ENCODE results near the gene GOT1.

The GOT1 gene

GRCh38 chr10:99394761-99395386 is 35.5 kb downstream of the GOT1 start:
- ChIA-PET POLR2A (no interaction called here), CTCF (interaction anchor here (0.6 to 1.0 kb wide), 4 partner anchors 36 to 218 kb away, joined by 3 to 4 read pairs (median 3); partner anchors contain the start of gene GOT1)
- Histone ChIP-seq H3K27ac (ENCODE audit: extremely low read depth, low read depth, low read length) (no peak overlapping the region), H3K9me3 (ENCODE audit: control insufficient read depth, insufficient read depth, low read depth, low read length) (no peaks in the 10 kb centered on the region), H3K4me1 (ENCODE audit: control insufficient read depth, insufficient read depth, low read length) (peaks cover 19% of the 10 kb centered on the region), H3K36me3 (ENCODE audit: control insufficient read depth in 2 of 2, insufficient read depth in 1 of 2, low read length in 2 of 2) (peaks cover 29 to 45% of the 10 kb centered on the region in 2 experiments), H3K4me3 (ENCODE audit: low read depth, low read length) (no peak overlapping the region)
- TF ChIP-seq ZFP41 (tag by site-specific recombination; IDR thresholded peaks at IDR 0.05; ENCODE audit: borderline replicate concordance), result no peak
- TF ChIP-seq ZNF366 (tag by site-specific recombination; conservative IDR thresholded peaks at IDR 0.05), result peak; percentile 38; the same call in 1 of the 2 replicates

GRCh38 chr10:99394256-99394655 is 36.2 kb downstream of the GOT1 start:
- no peak overlapping the region for H3K4me3 ChIP-seq (ENCODE audit: low read depth, low read length)
- no peak overlapping the region for H3K27ac ChIP-seq (ENCODE audit: extremely low read depth, low read depth, low read length)
- H3K4me1 ChIP-seq (ENCODE audit: control insufficient read depth, insufficient read depth, low read length), result peaks cover 19% of the 10 kb centered on the region
- TF ChIP-seq ZBTB21 (tag by site-specific recombination; IDR thresholded peaks at IDR 0.05) (no peak), ZBTB8A (tag by site-specific recombination; IDR thresholded peaks at IDR 0.05) (no peak), ZNF510 (tag by site-specific recombination; IDR thresholded peaks at IDR 0.05; ENCODE audit: insufficient replicate concordance) (peak; percentile 17)
- POLR2A ChIA-PET, result interaction anchor here (0.8 kb wide), 1 partner anchor 36 kb away, joined by 5 read pairs; the partner anchor contains the start of gene GOT1
- peaks cover 25 to 38% of the 10 kb centered on the region in 2 experiments for H3K36me3 ChIP-seq (ENCODE audit: control insufficient read depth in 2 of 2, insufficient read depth in 1 of 2, low read length in 2 of 2)
- H3K9me3 ChIP-seq (ENCODE audit: control insufficient read depth, insufficient read depth, low read depth, low read length), result no peaks in the 10 kb centered on the region
- CTCF ChIA-PET, result interaction anchor here (0.6 to 4.3 kb wide), 6 partner anchors 12 to 219 kb away, joined by 3 to 34 read pairs (median 4); partner anchors contain the start of gene GOT1

GRCh38 chr10:99393683-99394082 is 36.7 kb downstream of the GOT1 start:
- ChIA-PET CTCF (interaction anchor here (0.9 to 4.3 kb wide), 4 partner anchors 11 to 219 kb away, joined by 3 to 34 read pairs (median 12); no protein-coding TSS in a partner anchor), POLR2A (interaction anchor here (0.8 kb wide), 1 partner anchor 37 kb away, joined by 5 read pairs; the partner anchor contains the start of gene GOT1)
- H3K4me3 ChIP-seq (ENCODE audit: low read depth, low read length), result no peak overlapping the region
- peaks cover 24 to 33% of the 10 kb centered on the region in 2 experiments for H3K36me3 ChIP-seq (ENCODE audit: control insufficient read depth in 2 of 2, insufficient read depth in 1 of 2, low read length in 2 of 2)
- no peak overlapping the region for H3K27ac ChIP-seq (ENCODE audit: extremely low read depth, low read depth, low read length)
- peaks cover 19% of the 10 kb centered on the region for H3K4me1 ChIP-seq (ENCODE audit: control insufficient read depth, insufficient read depth, low read length)
- no peak for TF ChIP-seq ZEB2 (tag by site-specific recombination; IDR thresholded peaks at IDR 0.05)
- no peak for TF ChIP-seq ZNF621 (tag by site-specific recombination; IDR thresholded peaks at IDR 0.05)
- TF ChIP-seq PRDM1 (tag by site-specific recombination; IDR thresholded peaks at IDR 0.05), result no peak
- TF ChIP-seq SCRT1 (tag by site-specific recombination; IDR thresholded peaks at IDR 0.05; ENCODE audit: borderline replicate concordance), result no peak
- TF ChIP-seq GLI2 (tag by site-specific recombination; IDR thresholded peaks at IDR 0.05; ENCODE audit: borderline replicate concordance, low read depth), result no peak
- TF ChIP-seq KLF16 (tag by site-specific recombination; IDR thresholded peaks at IDR 0.05), result no peak
- no peak for TF ChIP-seq TCF7L2 (IDR thresholded peaks at IDR 0.05; ENCODE audit: borderline replicate concordance, low read depth, low read length)
- no peak for TF ChIP-seq OSR2 (tag by site-specific recombination; IDR thresholded peaks at IDR 0.05)
- no peak for TF ChIP-seq ZNF26 (tag by site-specific recombination; IDR thresholded peaks at IDR 0.05)
- no peak for TF ChIP-seq ZNF274 (IDR thresholded peaks at IDR 0.05; ENCODE audit: low read length)
- TF ChIP-seq ZNF274 (tag by site-specific recombination; IDR thresholded peaks at IDR 0.05; ENCODE audit: borderline replicate concordance), result no peak
- TF ChIP-seq ZBTB11 (tag by site-specific recombination; conservative IDR thresholded peaks at IDR 0.05; ENCODE audit: low read depth), result no peak
- TF ChIP-seq ZNF776 (tag by site-specific recombination; IDR thresholded peaks at IDR 0.05; ENCODE audit: borderline replicate concordance), result no peak
- TF ChIP-seq PRDM6 (tag by site-specific recombination; IDR thresholded peaks at IDR 0.05), result no peak
- no peak for TF ChIP-seq ZNF791 (tag by site-specific recombination; IDR thresholded peaks at IDR 0.05)
- no peak for TF ChIP-seq ZNF324 (tag by site-specific recombination; IDR thresholded peaks at IDR 0.05)
- no peaks in the 10 kb centered on the region for H3K9me3 ChIP-seq (ENCODE audit: control insufficient read depth, insufficient read depth, low read depth, low read length)
